ENCODE data around the gene PIBF1. TPM values are rescaled to one million over a fixed set of nuclear protein-coding genes. Genes with fewer than 3 reads are reported as not detected.

PIBF1 gene
- total and polyA plus RNA-seq, 2 of the 4 experiments (the other 2 are of a cell fraction), result 5.1 to 13.3 TPM

GRCh38 chr13:72985610-72986009, 203.7 kb downstream of the PIBF1 start:
- no peak overlapping the region for H3K4me3 ChIP-seq (ENCODE audit: insufficient read depth, low read depth, low read length)
- dilution Hi-C loops (cut with HindIII; ENCODE audit: low sequenced_read_pairs, unreplicated experiment) (no loop called here), in situ Hi-C loops (cut with MboI; ENCODE audit: low sequenced_read_pairs) (no loop called here), intact Hi-C loops (cut with micrococcal nuclease) (no loop called here)
- no peak overlapping the region for H3K4ac ChIP-seq (ENCODE audit: low read depth, low read length)
- H2BK120ac ChIP-seq (ENCODE audit: low read depth, low read length), result no peak overlapping the region
- H3K23ac ChIP-seq (ENCODE audit: low read depth, low read length), result no peak overlapping the region
- no peak overlapping the region for H4K8ac ChIP-seq (ENCODE audit: low read depth in 2 of 2, low read length in 2 of 2)
- H3K36me3 ChIP-seq (ENCODE audit: control insufficient read depth, insufficient read depth, low read length), result no peaks in the 10 kb centered on the region
- TF ChIP-seq RCOR1 (IDR thresholded peaks at IDR 0.05; ENCODE audit: insufficient replicate concordance, low read length), result no peak
- TF ChIP-seq ELK1 (IDR thresholded peaks at IDR 0.05; ENCODE audit: borderline replicate concordance, low read depth, low read length), result no peak
- TF ChIP-seq CHD1 (IDR thresholded peaks at IDR 0.05; ENCODE audit: low read depth, low read length), result no peak
- TF ChIP-seq SMC3 (IDR thresholded peaks at IDR 0.05; ENCODE audit: low read depth, low read length), result no peak
- TF ChIP-seq RAD21 (IDR thresholded peaks at IDR 0.05; ENCODE audit: low read length), result no peak
- TF ChIP-seq USF2 (IDR thresholded peaks at IDR 0.05; ENCODE audit: low read depth, low read length), result no peak
- no peak for TF ChIP-seq RFX5 (IDR thresholded peaks at IDR 0.05; ENCODE audit: low read depth, low read length)
- no peak for TF ChIP-seq MAFK (IDR thresholded peaks at IDR 0.05; ENCODE audit: low read depth, low read length)
- TF ChIP-seq MAZ (IDR thresholded peaks at IDR 0.05; ENCODE audit: borderline replicate concordance, low read depth, low read length), result no peak
- no peak for TF ChIP-seq NFE2L2 (IDR thresholded peaks at IDR 0.05; ENCODE audit: low read depth, low read length)
- TF ChIP-seq MXI1 (IDR thresholded peaks at IDR 0.05; ENCODE audit: borderline replicate concordance, low read depth, low read length), result no peak
- no peak for TF ChIP-seq CTCF (conservative IDR thresholded peaks at IDR 0.05; ENCODE audit: low read depth, low read length)
- TF ChIP-seq FOS (IDR thresholded peaks at IDR 0.05; ENCODE audit: low read depth, low read length), result no peak
- TF ChIP-seq CEBPB (IDR thresholded peaks at IDR 0.05; ENCODE audit: low read depth, low read length), result no peak
- no peak for TF ChIP-seq BHLHE40 (IDR thresholded peaks at IDR 0.05; ENCODE audit: low read depth, low read length)
- no peak overlapping the region for H3K56ac ChIP-seq (ENCODE audit: extremely low read depth, insufficient read depth, low read length)
- no peak overlapping the region for H2BK5ac ChIP-seq (ENCODE audit: low read depth, low read length, poor library complexity, severe bottlenecking)
- H4K5ac ChIP-seq (ENCODE audit: low read depth, low read length), result no peak overlapping the region
- H3K27me3 ChIP-seq (ENCODE audit: control insufficient read depth, insufficient read depth, low read length), result no peaks in the 10 kb centered on the region
- ChIA-PET POLR2A (ENCODE audit: unreplicated experiment) (no interaction called here), CTCF (no interaction called here)
- H2AFZ ChIP-seq (replicated peaks; ENCODE audit: low read length, poor library complexity), result no peak overlapping the region
- H2BK20ac ChIP-seq (ENCODE audit: low read depth, low read length), result no peak overlapping the region
- no peak overlapping the region for H3K4me2 ChIP-seq (ENCODE audit: low read depth, low read length)
- no peaks in the 10 kb centered on the region for H3K9me1 ChIP-seq (ENCODE audit: insufficient read depth, low read length)
- H2AK9ac ChIP-seq (replicated peaks; ENCODE audit: low read depth, low read length, poor library complexity), result no peak overlapping the region
- H2BK15ac ChIP-seq (ENCODE audit: low read depth, low read length), result no peak overlapping the region
- no peak overlapping the region for H3K9ac ChIP-seq (ENCODE audit: low read depth, low read length)
- no peak overlapping the region for H2AK5ac ChIP-seq (ENCODE audit: low read depth, low read length)
- DNase-seq (no peak), ATAC-seq (ENCODE audit: low read depth) (no peak)
- no peak overlapping the region for H3K27ac ChIP-seq (ENCODE audit: insufficient read depth, low read length)
- no peak overlapping the region for H4K91ac ChIP-seq (ENCODE audit: insufficient read depth, low read depth, low read length)
- H4K20me1 ChIP-seq (ENCODE audit: insufficient read depth, low read length), result no peaks in the 10 kb centered on the region
- no peaks in the 10 kb centered on the region for H3K4me1 ChIP-seq (ENCODE audit: control insufficient read depth, insufficient read depth, low read length)
- WGBS, 2 experiments (ENCODE audit: extremely low coverage in 2 of 2, insufficient read length in 1 of 2), result no CpG with 5 or more reads among the region's 1 CpG
- H3K9me3 ChIP-seq (ENCODE audit: control insufficient read depth, insufficient read depth, low read length), result no peaks in the 10 kb centered on the region
- no TSS peak for BruUV-seq (replicated peaks)
- no peaks in the 10 kb centered on the region for H3K79me1 ChIP-seq (ENCODE audit: low read depth in 1 of 2, low read length in 2 of 2)
- no peak overlapping the region for H3K14ac ChIP-seq (replicated peaks; ENCODE audit: low read depth, low read length)
- no peak overlapping the region for H3K18ac ChIP-seq (ENCODE audit: low read depth, low read length)

Data from IMR-90 (cell line).